H1 (cell line): Measurements from ENCODE around the gene ACSL6. TPM values are rescaled to one million over a fixed set of nuclear protein-coding genes. Genes with fewer than 3 reads are reported as not detected.
A peak's percentile ranks its signal among the peaks of the same experiment; 100 is the strongest.

Experiments
- CTCF ChIA-PET: fragments of 300-600 bp; sonication (Branson Sonifier 250); formaldehyde crosslinking; loops from one replicate; lab custom pipeline; 2021; ENCODE audit not compliant: partially characterized antibody; lab: Charles Lee
- POLR2A ChIA-PET: fragments of 300-600 bp; sonication (Branson Sonifier 250); formaldehyde crosslinking; loops from one replicate; lab custom pipeline; 2021; ENCODE audit warnings: inconsistent platforms; ENCODE audit not compliant: partially characterized antibody; lab: Charles Lee
- DNase-seq, 2 experiments: peaks; one replicate each; pipeline versions ENCODE4 v3.0.0 to v3.0.0-alpha.2; 2010 to 2022; ENCODE audit warnings: low spot score in 2 of 2, low read depth in 1 of 2, mixed read lengths in 1 of 2
- FAIRE-seq: peaks from 2 replicates; lab custom pipeline; 2011; peaks lifted over from hg19 to GRCh38; lab: Jason Lieb, UNC
- H2AFZ ChIP-seq: 2 replicates; pipeline ENCODE4 v1.8.1; 2012; ENCODE audit warnings: low read length, inconsistent platforms
- H2AK5ac ChIP-seq: 2 replicates; pipeline ENCODE4 v1.6.1; 2013; ENCODE audit warnings: low read depth, low read length
- H2BK120ac ChIP-seq: replicated peaks from 2 replicates; pipeline ENCODE3; 2013; ENCODE audit warnings: low read depth, low read length, inconsistent platforms
- H2BK12ac ChIP-seq: 2 replicates; pipeline ENCODE4 v1.6.1; 2013; ENCODE audit warnings: low read depth, low read length
- H2BK15ac ChIP-seq: 2 replicates; pipeline ENCODE4 v1.6.1; 2013; ENCODE audit warnings: low read length
- H2BK20ac ChIP-seq: 2 replicates; pipeline ENCODE4 v1.6.1; 2013; ENCODE audit warnings: low read length
- H2BK5ac ChIP-seq: 2 replicates; pipeline ENCODE4 v1.6.1; 2013; ENCODE audit warnings: low read depth, low read length
- H3K14ac ChIP-seq: 2 replicates; pipeline ENCODE4 v1.6.1; 2013; ENCODE audit warnings: inconsistent platforms; ENCODE audit not compliant: insufficient read length
- H3K18ac ChIP-seq: 2 replicates; pipeline ENCODE4 v1.6.1; 2013; ENCODE audit warnings: low read length; ENCODE audit errors: extremely low read depth
- H3K23ac ChIP-seq: 2 replicates; pipeline ENCODE4 v1.6.1; 2013; ENCODE audit warnings: inconsistent platforms; ENCODE audit not compliant: insufficient read length
- H3K23me2 ChIP-seq: 2 replicates; pipeline ENCODE4 v1.6.1; 2013; ENCODE audit warnings: low read depth, low read length
- H3K27ac ChIP-seq: 2 replicates; pipeline ENCODE4 v1.6.1; 2011; ENCODE audit warnings: low read depth, low read length, inconsistent platforms
- H3K27me3 ChIP-seq, 4 experiments: replicated peaks in 1 of 4; 1 replicate in 1 of 4; 2 replicates in 3 of 4; pipeline versions ENCODE4 v1.6.1 to v1.8.1; 2011 to 2013; ENCODE audit warnings: low read length in 3 of 4, mild to moderate bottlenecking in 3 of 4, inconsistent platforms in 2 of 4, mixed read lengths in 2 of 4, moderate library complexity in 1 of 4; ENCODE audit not compliant: control insufficient read depth in 3 of 4, insufficient read depth in 3 of 4; ENCODE audit errors: extremely low read depth in 1 of 4
- H3K36me3 ChIP-seq, 4 experiments: 2 replicates each; pipeline versions ENCODE4 v1.6.1 to v1.8.1; 2011 to 2013; ENCODE audit warnings: mild to moderate bottlenecking in 4 of 4, low read length in 3 of 4, moderate library complexity in 2 of 4, control low read depth in 1 of 4, inconsistent platforms in 1 of 4; ENCODE audit not compliant: insufficient read depth in 4 of 4, control insufficient read depth in 2 of 4
- H3K4ac ChIP-seq: replicated peaks from 2 replicates; pipeline ENCODE3; 2013; ENCODE audit warnings: low read length, low read depth, mixed read lengths, inconsistent platforms; ENCODE audit not compliant: insufficient read length
- H3K4me1 ChIP-seq, 4 experiments: replicated peaks in 1 of 4; 1 replicate in 1 of 4; 2 replicates in 3 of 4; pipeline versions ENCODE4 v1.6.1 to v1.8.1; 2011 to 2013; ENCODE audit warnings: low read length in 3 of 4, inconsistent platforms in 2 of 4, mixed read lengths in 1 of 4; ENCODE audit not compliant: insufficient read depth in 4 of 4, control insufficient read depth in 3 of 4
- H3K4me2 ChIP-seq, 2 experiments: 2 replicates each; pipeline versions ENCODE4 v1.6.1 to v1.8.1; 2011 to 2013; ENCODE audit warnings: low read depth in 2 of 2, low read length in 2 of 2, control low read depth in 1 of 2, inconsistent platforms in 1 of 2, mild to moderate bottlenecking in 1 of 2; ENCODE audit not compliant: insufficient read depth in 1 of 2
- H3K4me3 ChIP-seq, 4 experiments: fragments of 200-600, 300-600 bp in 1 of 4; sonication (generic), shearing (Covaris generic), sonication (Bioruptor Twin) in 1 of 4; 2 replicates each; pipeline versions ENCODE4 v1.5.1 to v1.8.1; 2011 to 2016; ENCODE audit warnings: low read length in 4 of 4, low read depth in 3 of 4, control low read depth in 2 of 4, inconsistent platforms in 2 of 4, mild to moderate bottlenecking in 2 of 4, mixed read lengths in 1 of 4, moderate library complexity in 1 of 4; ENCODE audit not compliant: insufficient read depth in 2 of 4; ENCODE audit errors: extremely low read depth in 1 of 4
- H3K56ac ChIP-seq: replicated peaks from 2 replicates; pipeline ENCODE3; 2013; ENCODE audit warnings: low read depth, mild to moderate bottlenecking, mixed read lengths, low read length, inconsistent platforms; ENCODE audit not compliant: insufficient read length
- H3K79me1 ChIP-seq: 2 replicates; pipeline ENCODE4 v1.6.1; 2013; ENCODE audit warnings: low read depth, low read length, control low read depth
- H3K79me2 ChIP-seq, 2 experiments: 2 replicates each; pipeline versions ENCODE4 v1.6.1 to v1.8.1; 2012 to 2013; ENCODE audit warnings: low read length in 2 of 2, mild to moderate bottlenecking in 2 of 2, inconsistent platforms in 1 of 2; ENCODE audit not compliant: insufficient read depth in 2 of 2, control insufficient read depth in 1 of 2
- H3K9ac ChIP-seq, 4 experiments: replicated peaks in 1 of 4; 1 replicate in 1 of 4; 2 replicates in 3 of 4; pipeline versions ENCODE4 v1.6.1 to v1.8.1; 2011 to 2013; ENCODE audit warnings: low read depth in 3 of 4, low read length in 3 of 4, control low read depth in 2 of 4, mild to moderate bottlenecking in 2 of 4, moderate library complexity in 2 of 4, inconsistent platforms in 1 of 4; ENCODE audit errors: extremely low read depth in 1 of 4
- H3K9me3 ChIP-seq, 2 experiments: 2 replicates each; pipeline versions ENCODE4 v1.6.1 to v1.8.1; 2012 to 2013; ENCODE audit warnings: mild to moderate bottlenecking in 2 of 2, moderate library complexity in 2 of 2, control low read depth in 1 of 2, inconsistent platforms in 1 of 2, low read depth in 1 of 2, low read length in 1 of 2, mixed read lengths in 1 of 2; ENCODE audit not compliant: insufficient read depth in 2 of 2
- H4K20me1 ChIP-seq, 2 experiments: replicated peaks in 1 of 2; 2 replicates each; pipeline versions ENCODE3 to v1.8.1; 2011 to 2013; ENCODE audit warnings: inconsistent platforms in 2 of 2, low read length in 2 of 2, mild to moderate bottlenecking in 1 of 2; ENCODE audit not compliant: insufficient read depth in 2 of 2, control insufficient read depth in 1 of 2
- H4K5ac ChIP-seq: 2 replicates; pipeline ENCODE4 v1.6.1; 2013; ENCODE audit warnings: low read length, low read depth, mixed read lengths, inconsistent platforms; ENCODE audit not compliant: insufficient read length
- H4K8ac ChIP-seq: 2 replicates; pipeline ENCODE4 v1.8.0; 2013; ENCODE audit warnings: mild to moderate bottlenecking, moderate library complexity, low read length, inconsistent platforms; ENCODE audit not compliant: insufficient read depth; ENCODE audit errors: extremely low read depth
- H4K91ac ChIP-seq: replicated peaks from 2 replicates; pipeline ENCODE3; 2013; ENCODE audit warnings: low read length, mixed read lengths, inconsistent platforms; ENCODE audit not compliant: insufficient read length
- CBX8 ChIP-seq: fragments of 300-800, 300-1000 bp; sonication (generic); IDR thresholded peaks from 2 replicates; pipeline ENCODE4 v1.7.1; 2016; ENCODE audit warnings: low read depth, low read length, borderline replicate concordance
- CHD1 ChIP-seq: IDR thresholded peaks from 2 replicates; pipeline ENCODE4 v1.6.1; 2012; ENCODE audit warnings: low read depth, low read length, improper control_type of control experiment
- E2F6 ChIP-seq: IDR thresholded peaks from 2 replicates; pipeline ENCODE4 v1.6.1; 2012; ENCODE audit warnings: inconsistent platforms
- MAFK ChIP-seq: IDR thresholded peaks from 2 replicates; pipeline ENCODE4 v1.6.1; 2012; ENCODE audit warnings: low read depth, mild to moderate bottlenecking, improper control_type of control experiment, low read length
- MAX ChIP-seq: IDR thresholded peaks from 2 replicates; pipeline ENCODE4 v1.6.1; 2012; ENCODE audit warnings: inconsistent platforms
- ZNF274 ChIP-seq: IDR thresholded peaks from 2 replicates; pipeline ENCODE4 v1.7.0; 2012; ENCODE audit warnings: low read length, borderline replicate concordance; ENCODE audit errors: extremely low read depth
- WGBS, 2 experiments: shearing (Covaris generic) in 1 of 2; methylation state at CpG; one replicate each; pipeline versions ENCODE4 v1.1.6 to v1.1.7; 2013 to 2015; ENCODE audit warnings: low lambda C conversion rate in 2 of 2, mixed read lengths in 2 of 2, inconsistent platforms in 1 of 2, low coverage in 1 of 2, missing lambda C conversion rate in 1 of 2; ENCODE audit not compliant: insufficient replicate concordance in 2 of 2, insufficient coverage in 1 of 2, insufficient read length in 1 of 2; ENCODE audit errors: extremely low coverage in 1 of 2, missing lambda C conversion rate in 1 of 2; 5-methylcytosine and 5-hydroxymethylcytosine counted together
- polyA plus RNA-seq, 7 experiments: library from polyadenylated mRNA; depleted of rRNA in 3 of 7; stranded (reverse) in 5 of 7; unstranded in 2 of 7; fragments of >200 nt in 5 of 7; fragments of 200-250 nt in 2 of 7; gene quantifications; 1 replicate in 5 of 7; 2 replicates in 1 of 7; 4 replicates in 1 of 7; pipeline versions ENCODE4 v1.2.1 to v1.2.3, GENCODE V29; 2011 to 2013; ENCODE audit warnings: missing spikeins in 2 of 7, mixed read lengths in 2 of 7
- total RNA-seq: library from RNA; stranded (reverse); fragmentation: NEBNext Ultra II Directional; extraction: Animal tissue kit (Norgen Biotek cat#: 25700); gene quantifications from 2 replicates; pipeline ENCODE4 v1.2.1, GENCODE V29; 2021

The ACSL6 gene
- total and polyA plus RNA-seq, 2 of the 8 experiments (the other 6 are each of a cell fraction or from before 2014, with no cell fraction given): 2.3 to 2.4 TPM

- POLR2A ChIA-PET: no interaction called here
- FAIRE-seq: no peak
- Histone ChIP-seq H3K4ac (no peak overlapping the region), H3K27me3 (no peaks in the 10 kb centered on the region), H3K23ac (no peak overlapping the region), H2AFZ (0 out of 2 replicates have a peak overlapping the region, but pooled peaks have one; percentile 6), H3K27ac (no peak overlapping the region), H2BK20ac (no peak overlapping the region), H3K4me3 (no peak overlapping the region), H3K4me1 (peaks cover 0 to 12% (median 7%) of the 10 kb centered on the region in 4 experiments; a peak in 6 of 7 replicates), H2BK120ac (no peak overlapping the region), H2BK15ac (no peak overlapping the region), H2AK5ac (no peak overlapping the region), H4K5ac (no peak overlapping the region), H2BK5ac (no peak overlapping the region), H3K9me3 (no peaks in the 10 kb centered on the region), H2BK12ac (no peak overlapping the region), H4K91ac (no peak overlapping the region), H3K23me2 (no peaks in the 10 kb centered on the region)
- 72% methylated on average over 10 of the region's 10 CpGs; no CpG with 5 or more reads in 1 of the 2 experiments for WGBS, 2 experiments
- no peak for DNase-seq
- CTCF ChIA-PET: interaction anchor here (0.6 to 4.3 kb wide), 8 partner anchors 9 to 390 kb away, joined by 3 to 23 read pairs (median 4); no protein-coding TSS in a partner anchor
- TF ChIP-seq E2F6 (peak; percentile 83), MAFK (no peak), MAX (peak; percentile 53), ZNF274 (no peak), CHD1 (no peak), CBX8 (no peak)
- TF ChIP-seq, all 59 proteins: peak for 2
- Histone ChIP-seq H3K79me1 (no peaks in the 10 kb centered on the region), H3K14ac (no peak overlapping the region), H3K18ac (no peak overlapping the region), H3K79me2 (no peaks in the 10 kb centered on the region), H3K4me2 (no peak overlapping the region), H3K36me3 (no peaks in the 10 kb centered on the region), H4K8ac (no peak overlapping the region), H3K56ac (no peak overlapping the region), H4K20me1 (peaks cover 0 to 2% of the 10 kb centered on the region in 2 experiments), H3K9ac (no peak overlapping the region)
These were observed 19.7 kb downstream of the ACSL6 start for GRCh38 chr5:131991593-131992324.
